ENCODE measurements around the gene ENTPD2. TPM values are rescaled to one million over a fixed set of nuclear protein-coding genes. Genes with fewer than 3 reads are reported as not detected.

Gene ENTPD2
- total and polyA plus RNA-seq, 2 donors (not counting 1 experiment from before 2014, with no cell fraction given) = not detected

GRCh38 chr9:137042751-137043727, 10.8 kb downstream of the ENTPD2 start:
- 86% methylated on average over 35 of the region's 36 CpGs for WGBS (ENCODE audit: insufficient coverage)
- no peak overlapping the region for H3K4me3 Mint-ChIP-seq
- H3K4me1 ChIP-seq (ENCODE audit: control insufficient read depth in 2 of 2, insufficient read depth in 2 of 2, low read length in 2 of 2) = peaks cover 24 to 42% of the 10 kb centered on the region in 2 donors

More at GRCh38 chr9:137042751-137043727, 10.8 kb downstream of the ENTPD2 start:
- H2AFZ ChIP-seq (ENCODE audit: insufficient read depth, low read depth, low read length, poor library complexity, severe bottlenecking) = no peak overlapping the region
- peaks cover 0 to 56% (median 37%) of the 10 kb centered on the region in 4 experiments for H3K27me3 ChIP-seq (replicated peaks in 1 of 4; ENCODE audit: control extremely low read depth in 1 of 4, control insufficient read depth in 3 of 4, insufficient read depth in 4 of 4, low read length in 3 of 4)
- no peak overlapping the region for H3K27ac ChIP-seq (ENCODE audit: low read length in 2 of 2)
- TF ChIP-seq EZH2 (IDR thresholded peaks at IDR 0.05; ENCODE audit: borderline replicate concordance, insufficient read depth, low read depth, low read length, poor library complexity, severe bottlenecking) (no peak), CTCF (IDR thresholded peaks at IDR 0.05) (no peak)
- no peak overlapping the region for H3K4me3 ChIP-seq (ENCODE audit: control extremely low read depth in 1 of 5, extremely low read depth in 1 of 5, insufficient read depth in 1 of 5, low read depth in 2 of 5, low read length in 4 of 5)
- POLR2A ChIA-PET = interaction anchor here (0.7 kb wide), 1 partner anchor 197 kb away, joined by 3 read pairs; no protein-coding TSS in a partner anchor
- H4K20me1 ChIP-seq (ENCODE audit: control insufficient read depth, insufficient read depth, low read length, poor library complexity, severe bottlenecking) = peaks cover 5% of the 10 kb centered on the region
- DNase-seq (no peak), ATAC-seq (ENCODE audit: low read depth) (no peak)
- intact Hi-C loops (cut with micrococcal nuclease) = no loop called here
- H3K36me3 ChIP-seq (replicated peaks in 1 of 2; ENCODE audit: control extremely low read depth in 1 of 2, control insufficient read depth in 1 of 2, extremely low read depth in 1 of 2, insufficient read depth in 2 of 2, low read length in 1 of 2) = no peaks in the 10 kb centered on the region
- H3K4me2 ChIP-seq (replicated peaks; ENCODE audit: low read depth, low read length, poor library complexity, severe bottlenecking) = no peak overlapping the region
- Mint-ChIP-seq H3K27ac (no peak overlapping the region), H3K4me1 (peaks cover 10% of the 10 kb centered on the region), H3K9me3 (ENCODE audit: insufficient read depth) (no peaks in the 10 kb centered on the region), H3K27me3 (peaks cover 9% of the 10 kb centered on the region)
- CTCF ChIA-PET = interaction anchor here (0.7 to 2.4 kb wide), 3 partner anchors 14 to 349 kb away, joined by 4 to 12 read pairs (median 4); partner anchors contain the start of gene ABCA2
- H3K9me3 ChIP-seq (ENCODE audit: control extremely low read depth in 1 of 3, control insufficient read depth in 2 of 3, insufficient read depth in 1 of 3, low read length in 2 of 3) = peaks cover 0 to 33% (median 0%) of the 10 kb centered on the region in 3 donors
- H3K9ac ChIP-seq (ENCODE audit: low read length) = no peak overlapping the region
- H3K79me2 ChIP-seq (ENCODE audit: control insufficient read depth, insufficient read depth, low read length) = no peaks in the 10 kb centered on the region
